ENCODE results near the gene ODF4.
"Not testable (repeated sequence)": the region's sequence is repeated elsewhere in the genome, so short reads cannot be mapped to it uniquely, and the experiment has no call there.

The ODF4 gene

GRCh38 chr17:8326511-8327302 is 12.9 kb upstream of the ODF4 start:
- DNase-seq (ENCODE audit: low read depth), result peak; percentile 7

- no peak for DNase-seq (ENCODE audit: low read depth)
These were observed 12.4 kb upstream of the ODF4 start for GRCh38 chr17:8327303-8327649.

- DNase-seq (ENCODE audit: low read depth), result no peak
These were observed 7.5 kb upstream of the ODF4 start for GRCh38 chr17:8332128-8332527.

- DNase-seq (ENCODE audit: low read depth), result no peak
These were observed 7.0 kb upstream of the ODF4 start for GRCh38 chr17:8332688-8333087.

GRCh38 chr17:8333281-8333680 is 6.4 kb upstream of the ODF4 start:
- DNase-seq (ENCODE audit: low read depth), result no peak

GRCh38 chr17:8337802-8338752 is 1.6 kb upstream of the ODF4 start:
- DNase-seq (ENCODE audit: low read depth), result no peak

GRCh38 chr17:8338753-8339140 is 893 bp upstream of the ODF4 start:
- no peak for DNase-seq (ENCODE audit: low read depth)

- no peak for DNase-seq (ENCODE audit: low read depth)
These were observed 1.8 kb downstream of the ODF4 start for GRCh38 chr17:8341456-8341855.

- DNase-seq (ENCODE audit: low read depth), result no peak
These were observed 5.5 kb downstream of the ODF4 start for GRCh38 chr17:8345052-8345690.

- no peak for DNase-seq (ENCODE audit: low read depth)
These were observed 6.5 kb downstream of the ODF4 start for GRCh38 chr17:8345951-8346665.

- not testable (repeated sequence) for DNase-seq (ENCODE audit: low read depth)
These were observed 7.4 kb downstream of the ODF4 start for GRCh38 chr17:8347001-8347400.

GRCh38 chr17:8350339-8350738 is 10.7 kb downstream of the ODF4 start:
- DNase-seq (ENCODE audit: low read depth), result no peak

- DNase-seq (ENCODE audit: low read depth), result no peak
These were observed 14.1 kb downstream of the ODF4 start for GRCh38 chr17:8353736-8354135.

- no peak for DNase-seq (ENCODE audit: low read depth)
These were observed 14.6 kb downstream of the ODF4 start for GRCh38 chr17:8354236-8354635.

- no peak for DNase-seq (ENCODE audit: low read depth)
These were observed 18.3 kb downstream of the ODF4 start for GRCh38 chr17:8357910-8358309.

GRCh38 chr17:8359769-8360168 is 20.1 kb downstream of the ODF4 start:
- no peak for DNase-seq (ENCODE audit: low read depth)

- DNase-seq (ENCODE audit: low read depth), result no peak
These were observed 20.6 kb downstream of the ODF4 start for GRCh38 chr17:8360260-8360659.

- no peak for DNase-seq (ENCODE audit: low read depth)
These were observed 21.1 kb downstream of the ODF4 start for GRCh38 chr17:8360751-8361150.

GRCh38 chr17:8362651-8363332 is 23.2 kb downstream of the ODF4 start:
- no peak for DNase-seq (ENCODE audit: low read depth)

GRCh38 chr17:8365143-8365542 is 25.5 kb downstream of the ODF4 start:
- no peak for DNase-seq (ENCODE audit: low read depth)

- DNase-seq (ENCODE audit: low read depth), result no peak
These were observed 26.6 kb downstream of the ODF4 start for GRCh38 chr17:8366231-8366630.

- no peak for DNase-seq (ENCODE audit: low read depth)
These were observed 28.6 kb downstream of the ODF4 start for GRCh38 chr17:8368193-8368592.
